GM19468 (cell line): ENCODE results near the gene TRIM40.

Experiments
- ATAC-seq: cut with Tn5 transposase; IDR thresholded peaks from one replicate; pipeline ENCODE4 v1.9.1; 2021; ENCODE audit warnings: mild to moderate bottlenecking, moderate library complexity, moderate number of reproducible peaks; ENCODE audit not compliant: unreplicated experiment; ENCODE audit errors: extremely low read depth

Gene TRIM40

GRCh38 chr6:30194797-30195690 is 59.1 kb downstream of the TRIM40 start:
- ATAC-seq = no peak

GRCh38 chr6:30195951-30196350 is 60.0 kb downstream of the TRIM40 start:
- no peak for ATAC-seq

- no peak for ATAC-seq
These were observed 60.4 kb downstream of the TRIM40 start for GRCh38 chr6:30196376-30196775.
